K562 (cell line): Measurements from ENCODE around the gene CUEDC2. TPM values are rescaled to one million over a fixed set of nuclear protein-coding genes. Genes with fewer than 3 reads are reported as not detected.
A peak's percentile ranks its signal among the peaks of the same experiment; 100 is the strongest.

Experiments
- KAT2B ChIP-seq: IDR thresholded peaks from one replicate; pipeline ENCODE4 v1.6.1; 2012; ENCODE audit warnings: low read depth, mild to moderate bottlenecking, control low read depth, inconsistent platforms, low read length, moderate library complexity
- KDM1A ChIP-seq, 2 experiments: fragments of 450-650 bp; IDR thresholded peaks; 2 replicates each; pipeline ENCODE4 v1.6.1; 2016; ENCODE audit warnings: mild to moderate bottlenecking in 2 of 2
- MGA ChIP-seq: fragments of 450-650 bp; IDR thresholded peaks from 2 replicates; pipeline ENCODE4 v1.6.1; 2016; ENCODE audit warnings: mild to moderate bottlenecking, moderate library complexity
- RNF219 ChIP-seq: fragments of 250-450 bp; sonication (Bioruptor Pico); IDR thresholded peaks from 2 replicates; pipeline ENCODE4 v1.5.0; 2022; ENCODE audit warnings: mild to moderate bottlenecking
- TEAD2 ChIP-seq: fragments of 450-650 bp; IDR thresholded peaks from 2 replicates; pipeline ENCODE4 v1.6.1; 2016; ENCODE audit warnings: missing genetic modification characterization, control low read depth, missing compliant biosample characterization
- XRCC3 ChIP-seq: fragments of 450-650 bp; IDR thresholded peaks from 2 replicates; pipeline ENCODE4 v1.6.1; 2017; ENCODE audit warnings: mild to moderate bottlenecking, moderate library complexity
- ZNF324 ChIP-seq: fragments of 250-450 bp; sonication (Bioruptor Pico); IDR thresholded peaks from 2 replicates; pipeline ENCODE4 v1.4.0; 2020; ENCODE audit warnings: mild to moderate bottlenecking
- ZNF354B ChIP-seq: fragments of 250-450 bp; sonication (Bioruptor Pico); IDR thresholded peaks from 2 replicates; pipeline ENCODE4 v1.4.0; 2020
- ZNF57 ChIP-seq: fragments of 450-650 bp; formaldehyde crosslinking; IDR thresholded peaks from 2 replicates; pipeline ENCODE4 v1.4.0; 2020; ENCODE audit warnings: mild to moderate bottlenecking, moderate library complexity
- ZNF609 ChIP-seq: sonication (generic); formaldehyde crosslinking; IDR thresholded peaks from 2 replicates; pipeline ENCODE4 v1.8.1; 2023; ENCODE audit warnings: missing genetic modification reagents, mild to moderate bottlenecking, borderline replicate concordance
- polyA plus RNA-seq, 8 experiments: library from polyadenylated mRNA; depleted of rRNA in 4 of 8; stranded (reverse) in 5 of 8; unstranded in 3 of 8; fragments of >200 nt; fragmentation: Nextera tagmentation in 2 of 8; fragmentation: Illumina TruSeq in 1 of 8; extraction: Ambion mirVana in 2 of 8; extraction: Trizol in 1 of 8; gene quantifications; 2 replicates each; pipeline versions ENCODE4 v1.2.1 to v1.2.3, GENCODE V29; 2011 to 2014; ENCODE audit warnings: inconsistent platforms in 1 of 8, missing spikeins in 1 of 8
- total RNA-seq, 7 experiments: library from RNA; depleted of rRNA in 6 of 7; stranded (reverse); fragments of >200 nt in 6 of 7; fragmentation: Illumina TruSeq in 2 of 7; extraction: Trizol in 2 of 7; gene quantifications; 2 replicates each; pipeline versions ENCODE4 v1.2.1 to v1.2.3, GENCODE V29; 2011 to 2021; ENCODE audit warnings: low replicate concordance in 1 of 7

The CUEDC2 gene
- total and polyA plus RNA-seq, 9 of the 15 experiments (the other 6 are each of a cell fraction or from before 2014, with no cell fraction given) = 8.5 to 48.9 (median 27.4) TPM

GRCh38 chr10:102422545-102423129 is 9.7 kb downstream of the CUEDC2 start (continued):
- TF ChIP-seq ZNF609 (no peak), KAT2B (no peak), ZNF57 (CRISPR knock-in tag) (no peak), TEAD2 (tag) (no peak), KDM1A (IDR thresholded peaks at IDR 0.05) (no peak), RNF219 (no peak), XRCC3 (no peak), MGA (peak; percentile 93), ZNF354B (no peak), ZNF324 (no peak)
